ENCODE results near the gene TPRN. TPM values are rescaled to one million over a fixed set of nuclear protein-coding genes. Genes with fewer than 3 reads are reported as not detected.

TPRN gene
- polyA plus RNA-seq, 3 donors: 14.6 to 23.2 (median 22.0) TPM

DNA sequence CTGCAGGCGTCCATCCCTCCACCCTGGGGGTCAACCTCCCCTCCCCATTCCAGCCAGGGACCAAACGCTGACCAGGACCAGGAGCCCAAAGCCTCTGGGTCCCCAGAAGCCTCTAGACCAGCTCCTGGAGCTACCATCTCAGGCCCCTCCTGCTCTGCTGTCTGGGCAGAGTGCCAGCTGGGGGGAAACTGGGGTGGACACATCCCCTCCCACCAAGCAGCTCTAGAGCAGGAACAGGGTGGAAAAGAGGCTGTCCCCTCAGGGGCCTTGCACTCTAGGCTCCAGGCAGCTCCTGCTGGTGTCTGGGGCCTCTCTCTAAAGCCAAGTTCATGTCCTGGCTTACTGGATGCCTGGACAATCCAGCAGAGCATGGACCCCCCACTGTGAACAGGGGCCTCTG is 7.7 kb downstream of the TPRN start:
- DNase-seq: no peak

DNA sequence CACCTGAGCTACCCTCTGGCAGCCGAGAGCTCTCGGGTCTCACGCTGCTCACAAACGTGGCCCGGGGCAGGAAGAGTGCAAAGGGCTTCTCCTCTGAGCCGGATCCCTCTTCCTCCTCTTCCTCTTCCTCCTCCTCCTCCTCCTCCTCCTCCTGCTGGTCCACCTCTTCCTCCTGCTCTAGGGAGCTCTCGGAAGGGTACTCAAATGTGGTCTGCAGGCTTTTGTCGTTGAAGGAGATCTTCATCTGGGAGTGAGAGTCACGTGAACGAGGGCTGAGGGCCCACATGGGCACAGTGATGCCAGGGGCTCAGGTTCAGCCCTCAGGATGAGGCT is 8.1 kb downstream of the TPRN start:
- no peak for DNase-seq

DNA sequence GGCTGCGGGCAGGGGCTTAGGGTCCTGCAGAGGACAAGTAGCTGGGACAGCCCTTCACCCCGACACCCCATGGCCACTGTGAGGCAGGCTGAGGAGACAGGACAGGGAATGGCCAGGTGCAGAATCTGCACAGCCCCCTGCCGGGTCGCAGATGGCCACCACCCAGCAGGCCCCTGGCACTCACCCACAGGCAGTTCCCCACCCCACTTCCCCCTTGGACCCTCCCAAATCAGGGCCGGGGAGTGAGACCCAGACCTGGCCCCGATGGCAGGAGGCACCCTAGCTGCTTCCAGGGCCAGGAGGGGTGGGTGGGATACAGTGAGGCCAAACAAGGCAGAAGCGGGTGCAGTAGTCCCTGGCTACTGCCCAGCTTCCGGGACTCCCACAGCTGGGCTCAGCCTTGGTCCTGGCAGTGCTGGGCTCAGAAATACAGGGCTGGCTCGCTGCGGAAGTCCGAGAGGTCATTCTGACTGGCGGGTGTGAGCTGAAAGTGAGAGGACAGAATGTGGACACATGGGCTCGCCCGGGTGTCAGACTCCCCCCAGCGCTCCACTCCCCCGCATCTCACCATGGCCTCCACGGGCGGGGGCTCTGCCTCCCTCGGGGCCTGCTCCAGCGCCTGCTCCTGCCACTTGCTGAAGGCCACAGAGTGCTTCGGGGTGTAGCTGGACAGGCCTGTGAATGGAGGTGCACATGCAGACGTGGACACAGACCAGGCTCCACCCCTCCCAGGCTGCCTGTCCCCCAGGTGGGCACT is 8.7 kb downstream of the TPRN start:
- no peak for DNase-seq

DNA sequence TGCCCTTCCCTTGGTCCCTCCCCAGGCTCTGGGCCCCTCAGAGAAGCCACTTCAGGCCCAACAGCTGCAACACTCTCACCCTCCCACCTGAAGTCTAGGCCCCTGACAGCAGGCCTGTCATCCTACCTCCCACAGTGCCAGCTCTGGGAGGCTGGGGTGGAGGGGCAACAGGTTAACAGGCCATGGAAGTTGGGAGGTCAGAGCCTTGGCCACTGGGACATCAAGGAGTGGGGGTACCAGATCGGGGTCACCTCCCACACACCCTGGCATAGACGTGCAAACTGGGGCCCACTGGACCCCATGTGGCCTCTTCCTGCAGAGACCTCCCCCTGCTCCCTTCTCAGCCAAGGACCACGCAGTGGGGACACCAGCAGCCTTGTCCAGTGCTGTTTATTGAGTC is 9.3 kb downstream of the TPRN start:
- no peak for DNase-seq

DNA sequence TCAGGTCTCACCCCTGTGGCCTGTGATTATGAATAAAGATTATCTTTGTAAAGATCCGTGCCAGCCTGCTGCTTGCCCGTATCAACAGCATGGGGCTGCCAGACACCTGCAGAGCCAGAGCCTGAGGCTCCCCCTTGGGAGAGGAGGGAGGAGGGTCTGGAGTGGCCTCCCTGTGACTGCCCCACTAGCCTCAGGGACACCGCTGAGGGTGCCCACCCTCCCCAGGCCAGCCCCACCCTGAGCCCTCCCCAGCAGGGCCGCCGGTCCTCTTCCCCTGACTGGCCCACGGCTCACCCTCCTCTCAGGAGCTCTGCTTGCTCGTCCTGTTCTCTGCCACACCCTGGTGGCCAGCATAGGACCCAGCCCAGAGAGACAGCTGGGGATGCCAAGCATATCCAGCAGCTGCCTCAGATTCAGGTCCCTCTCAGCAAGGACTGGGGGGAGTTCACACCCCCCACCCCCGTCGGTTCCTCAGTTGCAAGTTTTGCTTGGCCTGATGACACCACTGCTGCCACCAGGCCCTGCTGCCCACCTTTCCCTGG is 10.2 kb downstream of the TPRN start:
- no peak for DNase-seq

DNA sequence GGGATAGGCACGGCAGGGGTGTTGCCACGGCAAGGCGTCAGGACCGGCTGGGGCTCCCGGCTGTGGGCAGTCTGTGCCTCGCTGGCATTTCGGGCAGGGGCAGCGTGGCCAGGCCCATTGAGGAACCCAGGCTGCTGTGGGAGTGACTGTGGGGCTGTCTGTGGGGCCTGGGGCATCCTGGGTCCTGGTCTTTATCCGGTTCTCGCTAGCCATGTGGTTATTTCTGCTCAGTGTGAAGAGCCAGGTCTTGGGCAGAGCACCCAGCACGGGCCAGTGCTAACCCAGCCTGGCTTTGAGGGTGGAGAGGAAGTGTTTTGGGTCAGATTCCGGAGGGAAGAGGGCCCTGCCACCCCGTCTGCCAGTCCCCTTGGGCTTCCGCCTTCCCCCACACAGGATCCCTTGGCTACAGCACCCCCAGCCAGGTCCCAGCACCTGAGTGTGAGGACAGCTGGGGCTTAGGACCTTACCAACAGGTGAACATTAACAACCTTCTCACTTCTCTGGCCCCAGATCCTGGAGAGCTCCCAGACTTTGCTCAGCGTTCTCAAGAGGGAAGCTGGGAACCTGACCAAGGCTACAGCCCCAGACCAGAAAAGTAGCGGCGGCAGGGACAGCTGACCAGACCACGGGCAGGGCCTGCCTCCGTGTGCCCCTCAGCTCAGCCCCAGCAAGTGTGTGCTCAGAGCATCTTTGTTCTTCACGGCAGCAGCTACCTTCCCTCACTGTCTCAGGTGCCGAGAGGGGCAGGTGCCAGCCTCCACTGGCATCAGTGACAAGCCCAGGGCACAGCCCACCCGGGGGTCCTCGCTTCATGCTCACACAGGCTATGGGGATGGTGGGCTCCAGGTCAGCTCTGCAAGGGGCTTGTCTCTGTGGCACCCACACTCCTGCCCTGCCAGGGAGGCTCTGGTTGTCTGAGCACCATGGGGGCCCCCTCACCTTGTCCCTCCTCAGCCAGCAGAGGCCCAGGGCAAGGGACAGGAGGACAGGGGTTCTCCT is 10.9 kb downstream of the TPRN start:
- no peak for DNase-seq

DNA sequence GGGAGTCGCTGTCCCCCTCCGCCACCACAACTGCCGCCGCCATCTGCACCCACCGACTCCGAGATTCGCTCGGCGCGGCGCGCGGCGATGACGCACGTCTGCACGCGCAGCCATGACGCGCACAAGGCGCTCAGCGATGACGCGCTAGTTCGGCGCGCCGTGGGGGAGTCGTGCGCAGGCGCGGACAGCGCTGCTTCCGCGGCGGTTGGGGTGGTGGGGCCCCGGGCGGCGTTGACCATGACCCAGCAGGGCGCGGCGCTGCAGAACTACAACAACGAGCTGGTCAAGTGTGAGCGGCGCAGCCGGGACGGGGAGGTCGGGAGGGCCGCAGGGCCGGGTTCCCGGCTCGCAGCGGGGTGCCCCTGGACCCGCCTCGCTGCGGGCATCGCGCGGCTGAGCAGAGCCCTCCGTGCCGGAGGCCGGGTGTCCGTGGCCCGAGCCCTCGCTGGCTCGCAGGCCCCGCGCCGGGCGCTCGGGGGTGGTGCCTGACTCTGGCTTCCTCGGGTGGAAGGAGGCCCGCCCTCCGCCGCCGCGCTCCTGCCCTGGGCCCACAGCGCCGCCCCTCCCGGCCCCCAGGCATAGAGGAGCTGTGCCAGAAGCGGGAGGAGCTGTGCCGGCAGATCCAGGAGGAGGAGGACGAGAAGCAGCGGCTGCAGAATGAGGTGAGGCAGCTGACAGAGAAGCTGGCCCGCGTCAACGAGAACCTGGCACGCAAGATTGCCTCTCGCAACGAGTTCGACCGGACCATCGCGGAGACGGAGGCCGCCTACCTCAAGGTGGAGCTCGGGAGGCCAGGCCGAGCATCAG is 11.8 kb downstream of the TPRN start, which contains the start of the genes ANAPC2 and SSNA1:
ANAPC2 (minus strand) TSS at position 71 of the 807 bp plus-strand sequence; CDS start at position 43, 28 bp downstream.
SSNA1 (plus strand) TSS at position 187 of the 807 bp plus-strand sequence; CDS start at position 238, 51 bp downstream.
- DNase-seq: peak; percentile 93

DNA sequence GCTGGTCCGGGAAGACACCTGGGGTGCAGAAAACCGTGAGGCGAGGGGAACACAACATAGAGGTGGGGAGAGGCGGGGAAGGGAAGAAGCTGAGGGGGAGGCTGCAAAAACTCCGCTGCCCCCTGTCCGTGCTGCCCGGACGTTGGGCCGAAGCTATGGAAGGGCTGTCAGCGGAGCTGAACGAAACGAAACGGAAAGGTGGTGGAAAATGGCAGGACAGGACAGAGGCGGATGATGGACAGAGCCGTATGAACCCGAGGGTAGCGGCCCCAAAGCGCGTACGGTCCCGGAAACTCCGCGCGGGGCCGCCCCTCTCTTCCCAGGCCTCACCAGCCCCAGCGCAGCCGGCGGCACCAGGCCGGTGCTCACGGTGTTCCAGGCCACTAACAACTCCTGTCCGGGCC is 12.5 kb downstream of the TPRN start:
- no peak for DNase-seq

DNA sequence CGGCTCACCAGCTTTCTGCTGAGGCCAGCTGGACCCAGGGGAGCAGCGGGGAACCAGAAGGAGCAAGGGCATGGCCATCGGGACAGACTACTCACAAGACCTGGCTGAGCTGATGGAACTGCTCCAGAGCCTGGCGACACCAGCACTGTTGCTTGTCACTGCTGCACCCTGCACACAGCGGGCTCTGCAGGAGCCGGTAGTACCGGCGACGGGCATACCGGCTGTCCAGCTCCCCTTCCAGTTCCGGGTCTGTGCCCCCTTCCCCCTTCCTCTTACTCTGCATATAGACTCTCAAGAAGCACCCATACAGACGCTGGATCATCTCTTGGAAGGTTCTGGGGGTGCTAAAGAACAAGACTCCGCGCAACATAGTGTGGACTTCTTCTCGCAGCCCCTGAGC is 13.2 kb downstream of the TPRN start:
- DNase-seq: no peak

DNA sequence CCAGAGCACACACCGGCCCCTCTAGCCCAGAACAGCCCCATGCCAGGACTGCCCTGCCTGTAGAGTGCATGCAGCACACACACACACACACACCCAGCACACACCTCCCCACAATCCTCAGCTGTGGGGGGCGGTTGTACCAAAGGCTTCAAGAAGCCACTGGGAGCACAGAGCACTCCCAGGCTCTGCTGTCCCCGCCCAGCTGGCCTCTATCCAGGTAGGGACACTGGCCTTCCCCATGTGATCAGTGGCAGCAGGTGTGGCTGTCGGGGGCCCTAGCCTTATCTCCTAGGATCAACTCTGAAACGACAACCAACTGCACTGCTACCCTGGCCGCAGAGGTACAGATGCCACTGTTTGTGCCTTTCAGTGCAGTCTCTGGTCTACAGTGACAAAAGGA is 14.2 kb downstream of the TPRN start:
- DNase-seq: no peak

DNA sequence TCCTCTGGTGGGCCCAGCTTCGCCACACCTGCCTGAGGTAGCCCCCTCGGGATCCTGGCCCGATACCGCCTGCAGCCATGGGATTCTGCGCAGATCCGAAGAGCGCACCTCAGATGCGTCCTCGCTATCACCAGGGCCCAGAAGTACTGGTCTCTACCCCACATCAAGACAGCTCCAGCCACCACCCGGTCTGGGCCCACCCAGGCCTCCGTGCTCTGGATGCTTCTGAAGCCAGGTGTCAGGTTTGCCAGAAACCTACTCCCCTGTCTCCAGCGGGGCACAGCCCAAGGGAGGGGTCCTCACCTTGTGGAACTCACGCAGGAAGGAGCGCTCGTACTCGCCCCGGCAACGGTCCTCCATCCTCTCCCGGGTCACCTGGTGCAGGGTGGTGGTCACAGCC is 14.6 kb downstream of the TPRN start:
- DNase-seq: no peak

DNA sequence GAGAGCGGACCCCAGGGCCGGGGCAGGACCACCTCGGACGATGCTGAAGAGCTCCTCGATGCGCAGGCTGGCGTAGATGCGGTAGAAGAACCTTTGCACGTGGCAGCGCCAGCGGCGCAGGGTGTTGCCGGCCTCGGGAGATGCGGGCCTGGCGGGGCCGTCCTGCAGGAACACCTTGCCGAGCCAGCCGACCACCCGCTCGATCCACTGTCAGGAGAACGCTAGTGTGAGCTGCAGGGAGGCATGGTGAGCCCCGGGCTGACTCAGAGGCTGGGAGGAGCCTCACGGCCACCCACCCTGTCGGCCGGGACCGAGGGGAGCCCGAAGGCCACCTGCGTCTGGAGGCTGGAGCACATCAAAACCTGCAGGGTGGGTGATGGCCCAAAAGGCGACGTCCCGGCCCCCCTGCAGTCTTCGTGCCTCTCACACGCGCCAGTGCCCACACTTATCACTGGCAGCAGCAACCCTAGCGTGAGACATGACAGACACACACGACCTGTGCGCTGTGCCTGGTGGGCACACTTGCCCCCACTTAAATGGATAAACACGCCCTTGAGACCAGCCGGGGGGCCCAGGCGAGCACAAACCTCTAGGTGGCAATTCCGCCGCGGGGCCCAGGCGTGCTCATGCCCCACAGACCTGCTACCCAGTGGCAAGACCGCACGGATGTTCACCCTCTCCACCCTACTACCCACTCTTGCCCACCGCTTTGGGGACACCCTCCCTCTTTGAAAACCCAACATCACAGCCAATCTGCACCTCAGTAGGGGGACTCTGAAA is 15.5 kb downstream of the TPRN start:
- DNase-seq: no peak

DNA sequence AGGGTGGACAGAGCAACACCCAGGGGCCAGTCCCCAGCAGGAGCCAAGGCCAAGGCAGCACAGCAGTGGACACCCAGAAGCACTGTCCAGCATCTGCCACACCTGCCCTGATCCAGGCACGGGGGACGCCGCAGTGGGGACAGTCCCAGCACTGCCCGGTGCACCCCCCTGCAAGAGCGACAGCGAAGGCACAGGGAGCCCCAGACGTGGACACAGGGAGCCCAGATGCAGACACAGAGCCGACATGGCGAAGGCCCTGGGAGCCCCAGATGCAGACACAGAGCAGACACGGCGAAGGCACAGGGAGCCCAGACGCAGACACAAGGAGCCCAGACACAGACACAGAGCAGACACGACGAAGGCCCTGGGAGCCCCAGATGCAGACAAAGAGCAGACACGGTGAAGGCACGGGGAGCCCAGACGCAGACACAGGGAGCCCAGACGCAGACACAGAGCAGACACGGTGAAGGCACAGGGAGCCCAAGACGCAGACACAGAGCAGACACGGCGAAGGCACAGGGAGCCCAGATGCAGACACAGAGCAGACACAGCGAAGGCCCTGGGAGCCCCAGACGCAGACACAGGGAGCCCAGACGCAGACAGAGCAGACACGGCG is 16.5 kb downstream of the TPRN start:
- no peak for DNase-seq

DNA sequence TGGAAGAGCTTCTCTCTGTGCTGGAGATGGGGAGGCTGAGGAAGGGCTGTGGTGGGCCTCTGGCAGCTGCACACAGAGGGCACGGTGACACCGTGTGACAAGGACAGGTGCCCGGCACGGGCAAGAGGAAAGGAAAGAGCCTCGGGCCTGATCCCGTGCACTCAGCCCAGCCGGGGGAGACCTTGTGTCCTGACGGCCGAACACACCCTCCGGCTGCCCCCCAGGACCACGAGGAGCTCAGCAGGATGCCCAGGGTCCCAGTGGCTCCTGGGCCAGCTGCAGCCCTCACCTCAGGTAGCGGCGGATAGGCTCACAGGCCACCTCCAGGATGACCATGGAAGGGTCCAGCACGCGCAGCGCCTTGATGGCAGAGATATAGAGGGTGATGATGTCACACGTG is 17.7 kb downstream of the TPRN start:
- no peak for DNase-seq

DNA sequence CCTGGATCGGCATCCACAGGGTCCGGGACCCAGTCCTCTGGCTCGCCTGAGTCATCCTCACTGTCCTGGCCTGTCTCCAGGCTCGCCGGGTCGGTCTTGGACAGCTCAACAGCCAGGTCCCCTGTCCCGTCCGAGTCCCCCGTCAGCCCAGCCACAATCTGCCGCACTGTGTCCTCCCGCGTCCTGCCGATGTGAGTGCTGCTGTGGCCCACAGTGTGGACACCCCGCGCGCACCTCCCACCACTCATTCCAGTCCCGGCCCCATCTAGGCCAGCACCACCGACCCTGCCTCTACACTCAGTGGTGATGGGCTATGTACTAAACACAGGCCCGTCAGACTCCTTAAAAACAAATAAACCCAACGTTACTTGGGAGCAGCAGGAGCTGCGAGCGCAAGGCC is 18.9 kb downstream of the TPRN start:
- no peak for DNase-seq

DNA sequence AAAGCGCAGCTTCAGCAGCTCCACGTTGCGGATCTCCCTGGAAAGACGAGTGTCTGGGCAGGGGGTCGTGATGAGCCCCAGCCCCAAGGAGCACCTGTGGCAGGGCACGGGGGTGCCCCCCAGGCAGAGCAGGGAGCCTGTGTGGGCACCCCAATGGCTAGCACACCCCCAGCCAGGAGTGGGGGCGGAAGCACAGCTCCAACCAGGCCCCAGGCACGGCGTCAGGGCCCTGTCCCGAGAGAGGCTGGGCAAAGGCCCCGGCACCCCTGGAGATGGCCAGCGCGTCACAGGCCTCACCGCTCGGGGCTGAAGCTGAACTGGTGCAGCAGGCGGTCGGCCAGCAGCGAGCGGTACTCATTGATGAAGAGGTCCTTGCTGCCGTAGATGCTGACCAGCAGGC is 20.1 kb downstream of the TPRN start:
- DNase-seq: no peak

DNA sequence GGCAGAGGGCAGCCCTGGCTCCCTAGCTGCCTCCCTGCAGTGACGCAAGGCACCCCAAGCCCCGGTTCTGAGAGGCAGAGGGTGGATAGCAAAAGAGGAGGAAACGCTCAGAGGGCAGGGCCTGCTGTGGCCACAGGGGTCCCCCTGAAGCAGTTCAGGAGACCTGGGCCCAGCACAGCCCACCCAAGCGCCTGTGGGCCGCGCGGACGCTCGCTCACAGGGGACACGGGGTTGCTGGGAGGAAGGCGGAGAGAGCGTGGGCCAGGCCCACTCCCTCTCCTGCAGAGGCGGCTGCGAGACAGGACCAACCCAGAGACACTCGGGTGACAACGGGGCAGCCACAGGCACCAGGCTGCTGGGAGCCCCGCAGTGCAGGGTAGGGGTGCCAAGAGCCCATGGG is 20.8 kb downstream of the TPRN start:
- no peak for DNase-seq

DNA sequence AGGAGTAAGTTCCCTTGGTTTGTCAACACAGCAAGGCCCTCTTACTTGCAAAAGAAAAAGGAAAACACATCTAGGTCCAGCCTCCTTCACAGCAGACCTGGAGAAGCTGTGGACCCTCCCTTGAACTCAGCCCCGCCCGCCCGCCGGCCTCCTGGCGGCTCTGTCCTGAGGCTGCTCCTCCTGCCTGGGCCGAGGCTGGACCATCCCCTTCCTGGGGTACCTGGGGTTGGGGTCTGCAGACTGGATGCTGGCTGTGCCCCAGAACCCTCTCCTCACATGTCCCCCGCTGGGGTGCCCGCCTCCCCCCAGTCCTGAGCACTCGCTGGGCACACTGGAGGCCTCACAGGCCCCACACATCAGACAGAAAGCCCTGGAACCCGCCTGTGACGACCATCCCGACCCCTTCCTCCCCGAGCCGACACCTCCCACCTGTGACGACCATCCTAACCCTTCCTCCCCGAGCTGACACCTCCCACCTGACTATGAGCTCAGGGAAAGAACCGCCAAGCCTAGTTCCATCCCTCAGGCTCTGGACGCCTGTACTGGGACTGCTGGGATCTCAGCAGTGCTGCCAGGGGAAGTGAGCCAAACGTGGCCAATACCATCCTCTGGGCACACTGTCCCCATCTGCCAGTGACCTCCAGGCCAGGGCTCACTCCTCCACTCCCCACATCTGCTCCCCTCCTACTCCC is 21.5 kb downstream of the TPRN start:
- DNase-seq: no peak

DNA sequence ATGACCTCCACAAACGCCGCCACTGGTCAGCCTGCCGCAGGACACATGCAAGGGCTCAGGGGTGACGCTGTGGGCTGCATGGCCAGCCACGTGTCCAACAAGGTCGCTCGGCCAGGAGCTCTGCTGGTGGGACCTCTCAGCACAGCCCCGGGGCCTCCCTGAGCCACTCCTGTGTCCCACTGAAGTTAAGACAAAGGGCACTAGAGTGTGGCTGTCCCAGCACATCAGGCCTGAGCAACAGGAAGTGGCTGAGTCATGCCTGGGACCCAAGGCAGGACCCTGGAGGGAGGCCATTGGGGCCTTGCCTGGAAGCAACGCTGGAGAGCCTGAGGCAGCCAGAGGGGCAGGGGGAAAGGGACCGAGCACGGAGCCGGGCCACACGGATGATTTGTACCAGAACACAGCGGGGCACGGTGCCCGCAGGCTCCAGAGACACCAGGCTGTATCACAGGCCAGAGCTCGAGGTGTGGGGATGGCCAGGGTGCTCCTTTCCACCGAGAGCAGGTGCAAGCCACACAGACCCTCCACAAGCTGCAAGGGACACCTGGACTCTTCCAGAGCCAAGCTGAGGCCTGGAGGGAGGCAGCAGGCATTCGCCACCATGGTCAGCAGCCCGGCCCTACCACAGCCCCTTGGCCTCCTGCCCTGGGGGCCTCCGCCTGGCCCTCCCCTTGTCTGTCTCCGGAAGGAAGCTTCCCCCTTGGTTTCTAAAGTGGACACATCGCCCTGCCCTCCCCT is 22.2 kb downstream of the TPRN start:
- no peak for DNase-seq

All from renal pelvis (tissue), 4 donors.